Keratinocyte (primary cell): Measurements from ENCODE around the gene NAB1. TPM values are rescaled to one million over a fixed set of nuclear protein-coding genes. Genes with fewer than 3 reads are reported as not detected.

ENCODE experiments used
- DNase-seq: peaks from one replicate; pipeline ENCODE4 v3.0.0-alpha.2; 2011; ENCODE audit warnings: low read depth, missing footprints, low spot score
- FAIRE-seq: peaks from 2 replicates; lab custom pipeline; 2011; peaks lifted over from hg19 to GRCh38; lab: Jason Lieb, UNC
- H2AFZ ChIP-seq: 2 replicates; pipeline ENCODE4 v1.6.0; 2012; ENCODE audit warnings: low read length, control low read depth, inconsistent platforms; ENCODE audit not compliant: control insufficient read depth
- H3K27ac ChIP-seq: 2 replicates; pipeline ENCODE4 v1.5.1; 2011; ENCODE audit warnings: low read length; ENCODE audit not compliant: control insufficient read depth, insufficient read depth
- H3K27me3 ChIP-seq: 3 replicates; pipeline ENCODE4 v1.6.0; 2011; ENCODE audit warnings: low read length; ENCODE audit not compliant: control insufficient read depth, insufficient read depth; ENCODE audit errors: extremely low read depth
- H3K36me3 ChIP-seq, 2 experiments: 2 replicates in 1 of 2; 3 replicates in 1 of 2; pipeline ENCODE4 v1.5.1; 2011; ENCODE audit warnings: low read length in 2 of 2, mild to moderate bottlenecking in 1 of 2; ENCODE audit not compliant: control insufficient read depth in 2 of 2, insufficient read depth in 2 of 2; ENCODE audit errors: extremely low read depth in 1 of 2
- H3K4me1 ChIP-seq: 3 replicates; pipeline ENCODE4 v1.5.1; 2011; ENCODE audit warnings: low read length; ENCODE audit not compliant: control insufficient read depth, insufficient read depth; ENCODE audit errors: extremely low read depth
- H3K4me2 ChIP-seq: 3 replicates; pipeline ENCODE4 v1.6.0; 2011; ENCODE audit warnings: low read depth, low read length; ENCODE audit not compliant: control insufficient read depth, insufficient read depth; ENCODE audit errors: extremely low read depth
- H3K4me3 ChIP-seq, 3 experiments: fragments of 200-600 bp in 1 of 3; sonication (generic) in 1 of 3; 2 replicates in 2 of 3; 3 replicates in 1 of 3; pipeline ENCODE4 v1.5.1; 2011 to 2016; ENCODE audit warnings: low read length in 3 of 3, mild to moderate bottlenecking in 3 of 3, control low read depth in 2 of 3, inconsistent platforms in 1 of 3, low read depth in 1 of 3, mixed read lengths in 1 of 3, mixed run types in 1 of 3, moderate library complexity in 1 of 3; ENCODE audit not compliant: control insufficient read depth in 2 of 3, insufficient read depth in 2 of 3; ENCODE audit errors: extremely low read depth in 1 of 3
- H3K79me2 ChIP-seq: 2 replicates; pipeline ENCODE4 v1.6.0; 2012; ENCODE audit warnings: low read length; ENCODE audit not compliant: control insufficient read depth, insufficient read depth
- H3K9ac ChIP-seq: 3 replicates; pipeline ENCODE4 v1.6.0; 2011; ENCODE audit warnings: low read length; ENCODE audit not compliant: control insufficient read depth, insufficient read depth; ENCODE audit errors: extremely low read depth
- H3K9me1 ChIP-seq: 3 replicates; pipeline ENCODE4 v1.6.0; 2011; ENCODE audit warnings: low read length; ENCODE audit not compliant: control insufficient read depth, insufficient read depth; ENCODE audit errors: extremely low read depth
- H3K9me3 ChIP-seq: 2 replicates; pipeline ENCODE4 v1.5.1; 2012; ENCODE audit warnings: low read depth, low read length; ENCODE audit not compliant: control insufficient read depth
- H4K20me1 ChIP-seq: 3 replicates; pipeline ENCODE4 v1.6.0; 2011; ENCODE audit warnings: low read length; ENCODE audit not compliant: control insufficient read depth, insufficient read depth; ENCODE audit errors: extremely low read depth
- EZH2 ChIP-seq: IDR thresholded peaks from one replicate; pipeline ENCODE4 v1.6.1; 2012; ENCODE audit warnings: inconsistent platforms, mild to moderate bottlenecking, low read length, moderate library complexity
- dilution Hi-C: fragments of 300-500 bp; cut with MboI; formaldehyde crosslinking; loops from one replicate; pipeline ENCODE4 v1.7.0; 2020; ENCODE audit warnings: low sequenced_read_pairs; ENCODE audit not compliant: extremely low pct_ligation_motif_present
- polyA plus RNA-seq, 5 experiments: library from polyadenylated mRNA; depleted of rRNA in 3 of 5; stranded (reverse) in 3 of 5; stranded (forward) in 1 of 5; unstranded in 1 of 5; fragments of >200 nt; gene quantifications; 1 replicate in 1 of 5; 2 replicates in 3 of 5; 3 replicates in 1 of 5; pipeline versions ENCODE4 v1.2.1 to v1.2.3, GENCODE V29; 2011 to 2012; ENCODE audit warnings: missing spikeins in 2 of 5, low read depth in 1 of 5, low replicate concordance in 1 of 5
- TF ChIP-seq, protein P1 (sequence below), 3 experiments: IDR thresholded peaks in 1 of 3; conservative IDR thresholded peaks in 1 of 3; optimal IDR thresholded peaks in 1 of 3; 2 replicates in 2 of 3; 3 replicates in 1 of 3; pipeline versions ENCODE3 to v1.5.1; 2011; ENCODE audit warnings: low read length in 3 of 3, mild to moderate bottlenecking in 3 of 3, moderate library complexity in 2 of 3, control low read depth in 1 of 3, inconsistent platforms in 1 of 3; ENCODE audit not compliant: insufficient read depth in 2 of 3; ENCODE audit errors: extremely low read depth in 1 of 3

NAB1 gene
- polyA plus RNA-seq, 1 donor (not counting 4 experiments of a cell fraction or from before 2014, with no cell fraction given) = 24.3 TPM

DNA sequence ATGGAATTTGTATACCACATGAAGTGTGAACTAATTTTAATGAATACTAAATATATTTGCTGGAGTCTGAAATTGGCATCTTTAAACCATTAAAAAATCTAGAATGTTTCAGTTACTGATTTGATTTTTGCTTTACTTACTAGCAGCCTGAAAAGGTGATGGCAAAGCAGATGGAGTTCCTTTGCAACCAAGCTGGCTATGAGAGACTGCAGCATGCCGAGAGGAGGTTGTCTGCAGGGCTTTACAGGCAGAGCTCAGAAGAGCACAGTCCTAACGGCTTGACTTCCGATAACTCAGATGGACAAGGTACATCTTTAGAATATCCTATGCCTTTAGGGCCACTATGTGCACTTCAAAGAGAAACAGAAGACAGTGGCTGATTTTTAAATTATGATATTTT lies 36.5 kb downstream of the NAB1 start:
- TF ChIP-seq, protein P1, sequence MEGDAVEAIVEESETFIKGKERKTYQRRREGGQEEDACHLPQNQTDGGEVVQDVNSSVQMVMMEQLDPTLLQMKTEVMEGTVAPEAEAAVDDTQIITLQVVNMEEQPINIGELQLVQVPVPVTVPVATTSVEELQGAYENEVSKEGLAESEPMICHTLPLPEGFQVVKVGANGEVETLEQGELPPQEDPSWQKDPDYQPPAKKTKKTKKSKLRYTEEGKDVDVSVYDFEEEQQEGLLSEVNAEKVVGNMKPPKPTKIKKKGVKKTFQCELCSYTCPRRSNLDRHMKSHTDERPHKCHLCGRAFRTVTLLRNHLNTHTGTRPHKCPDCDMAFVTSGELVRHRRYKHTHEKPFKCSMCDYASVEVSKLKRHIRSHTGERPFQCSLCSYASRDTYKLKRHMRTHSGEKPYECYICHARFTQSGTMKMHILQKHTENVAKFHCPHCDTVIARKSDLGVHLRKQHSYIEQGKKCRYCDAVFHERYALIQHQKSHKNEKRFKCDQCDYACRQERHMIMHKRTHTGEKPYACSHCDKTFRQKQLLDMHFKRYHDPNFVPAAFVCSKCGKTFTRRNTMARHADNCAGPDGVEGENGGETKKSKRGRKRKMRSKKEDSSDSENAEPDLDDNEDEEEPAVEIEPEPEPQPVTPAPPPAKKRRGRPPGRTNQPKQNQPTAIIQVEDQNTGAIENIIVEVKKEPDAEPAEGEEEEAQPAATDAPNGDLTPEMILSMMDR (optimal IDR thresholded peaks at IDR 0.05 in 1 of 3, IDR thresholded peaks at IDR 0.05 in 1 of 3, conservative IDR thresholded peaks at IDR 0.05 in 1 of 3; ENCODE audit: extremely low read depth in 1 of 3, insufficient read depth in 2 of 3, low read length in 3 of 3) = no peak
- TF ChIP-seq EZH2 = no peak
- dilution Hi-C loops = no loop called here

DNA sequence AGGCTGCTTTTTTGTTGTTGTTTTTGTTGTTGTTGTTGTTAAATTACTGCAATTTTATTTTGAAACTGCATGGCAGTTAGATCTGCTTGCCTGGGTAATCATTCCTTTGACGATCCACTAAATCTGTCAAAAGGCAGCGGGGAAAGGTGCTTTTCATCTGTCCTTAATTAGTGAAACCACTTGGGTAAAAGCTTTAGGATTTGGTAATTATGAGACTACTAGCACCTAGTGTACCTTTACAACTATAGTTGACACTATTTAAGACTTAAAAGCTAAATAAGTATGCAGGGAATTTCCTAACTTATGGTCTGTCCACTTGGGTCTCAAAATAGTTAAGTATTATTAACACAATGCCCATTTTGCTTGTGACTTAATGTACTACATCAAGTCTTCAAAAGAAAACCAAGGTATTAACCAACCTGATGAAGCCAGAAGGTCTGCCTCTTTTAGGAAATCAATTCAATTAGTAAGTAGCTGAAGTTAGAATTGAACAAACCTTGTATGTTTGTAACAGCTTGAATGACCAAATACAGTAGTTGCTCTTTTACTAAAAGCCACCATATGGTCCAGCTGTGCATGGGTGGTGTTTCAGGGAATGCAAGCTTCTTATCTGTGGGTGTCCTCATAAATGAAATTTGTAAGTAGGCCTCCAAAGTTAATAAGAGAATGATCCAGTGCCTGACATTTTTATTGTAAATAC lies 44.8 kb downstream of the NAB1 start:
- no peak overlapping the region for H3K9ac ChIP-seq
- TF ChIP-seq, protein P1 (optimal IDR thresholded peaks at IDR 0.05 in 1 of 3, IDR thresholded peaks at IDR 0.05 in 1 of 3, conservative IDR thresholded peaks at IDR 0.05 in 1 of 3; ENCODE audit: extremely low read depth in 1 of 3, insufficient read depth in 2 of 3, low read length in 3 of 3) = no peak
- TF ChIP-seq EZH2 = no peak
- H2AFZ ChIP-seq = no peak overlapping the region
- H4K20me1 ChIP-seq = no peaks in the 10 kb centered on the region
- DNase-seq = no peak
- H3K4me1 ChIP-seq = no peaks in the 10 kb centered on the region
- H3K36me3 ChIP-seq = peaks cover 0 to 2% of the 10 kb centered on the region in 2 experiments
- no peaks in the 10 kb centered on the region for H3K79me2 ChIP-seq
- H3K9me1 ChIP-seq = no peaks in the 10 kb centered on the region
- H3K27me3 ChIP-seq = no peaks in the 10 kb centered on the region
- H3K4me2 ChIP-seq = no peak overlapping the region
- dilution Hi-C loops = no loop called here
- H3K27ac ChIP-seq = no peak overlapping the region
- no peak overlapping the region for H3K4me3 ChIP-seq
- H3K9me3 ChIP-seq = no peaks in the 10 kb centered on the region
- peak; percentile 46 for FAIRE-seq

More for the DNA sequence above, 36.5 kb downstream of the NAB1 start:
- Histone ChIP-seq H3K4me1 (peaks cover 5% of the 10 kb centered on the region), H3K27me3 (no peaks in the 10 kb centered on the region), H3K79me2 (no peaks in the 10 kb centered on the region), H3K4me3 (no peak overlapping the region), H3K4me2 (no peak overlapping the region), H2AFZ (no peak overlapping the region), H3K27ac (no peak overlapping the region), H3K9me3 (no peaks in the 10 kb centered on the region), H3K36me3 (peaks cover 1 to 5% of the 10 kb centered on the region in 2 experiments), H4K20me1 (no peaks in the 10 kb centered on the region), H3K9me1 (no peaks in the 10 kb centered on the region), H3K9ac (no peak overlapping the region)
- FAIRE-seq (no peak), DNase-seq (no peak)
